ENCODE measurements around the gene FAM83C. TPM values are rescaled to one million over a fixed set of nuclear protein-coding genes. Genes with fewer than 3 reads are reported as not detected.

Gene FAM83C
- polyA plus RNA-seq (2013, experiment 1 of 2), result not detected
- polyA plus RNA-seq (2013, experiment 2 of 2), result not detected

GRCh38 chr20:35291654-35292503 is at the start of gene FAM83C:
Gene FAM83C, minus strand, starts transcription at chr20:35292425. Its CDS starts 121 bp downstream, at chr20:35292304.
- H3K23ac ChIP-seq (ENCODE audit: low read depth, low read length, poor library complexity), result no peak within 1 kb of the TSS
- H3K9me3 ChIP-seq (replicated peaks in 1 of 2; ENCODE audit: control insufficient read depth in 2 of 2, insufficient read depth in 1 of 2, low read depth in 1 of 2, low read length in 2 of 2), result no peaks in the 10 kb centered on the region

GRCh38 chr20:35341366-35342028 is 49.3 kb upstream of the FAM83C start:
- no CpG with 5 or more reads among the region's 4 CpGs for WGBS, 2 donors (ENCODE audit: extremely low coverage in 2 of 2, insufficient read length in 2 of 2, insufficient replicate concordance in 1 of 2)
- H4K8ac ChIP-seq (ENCODE audit: low read depth, low read length), result no peak overlapping the region
- H3K27me3 ChIP-seq (ENCODE audit: control insufficient read depth in 3 of 3, insufficient read depth in 3 of 3, low read depth in 1 of 3, low read length in 3 of 3), result no peaks in the 10 kb centered on the region
- no peak for DNase-seq (ENCODE audit: low spot score)
- H3K79me1 ChIP-seq (ENCODE audit: low read depth, low read length), result no peaks in the 10 kb centered on the region
- H2BK12ac ChIP-seq (ENCODE audit: low read length), result no peak overlapping the region
- no peaks in the 10 kb centered on the region for H3K4me1 ChIP-seq (ENCODE audit: control insufficient read depth in 2 of 2, insufficient read depth in 1 of 2, low read depth in 1 of 2, low read length in 2 of 2)
- no peak overlapping the region for H3K18ac ChIP-seq (ENCODE audit: low read length)
- H4K91ac ChIP-seq (ENCODE audit: low read depth, low read length, poor library complexity), result no peak overlapping the region
- no peak overlapping the region for H2BK5ac ChIP-seq (ENCODE audit: low read length)
- no peak overlapping the region for H2BK15ac ChIP-seq (ENCODE audit: low read length)
- no peak overlapping the region for H3K4me2 ChIP-seq (ENCODE audit: insufficient read depth, low read length, poor library complexity, severe bottlenecking)
- H3K4me3 ChIP-seq (ENCODE audit: low read length in 2 of 2), result no peak overlapping the region
- no peak overlapping the region for H3K23ac ChIP-seq (ENCODE audit: low read depth, low read length, poor library complexity)
- H3K14ac ChIP-seq (ENCODE audit: low read length), result no peak overlapping the region
- H2AFZ ChIP-seq (ENCODE audit: low read length), result no peak overlapping the region
- H2BK120ac ChIP-seq (ENCODE audit: low read depth, low read length), result no peak overlapping the region
- H3K9me3 ChIP-seq (replicated peaks in 1 of 2; ENCODE audit: control insufficient read depth in 2 of 2, insufficient read depth in 1 of 2, low read depth in 1 of 2, low read length in 2 of 2), result no peaks in the 10 kb centered on the region
- no peak overlapping the region for H3K27ac ChIP-seq (replicated peaks; ENCODE audit: low read length)
- H3K4ac ChIP-seq (ENCODE audit: low read length), result no peak overlapping the region
- H3K9ac ChIP-seq (ENCODE audit: low read depth, low read length, poor library complexity), result no peak overlapping the region
- H2AK5ac ChIP-seq (ENCODE audit: low read depth, low read length), result no peak overlapping the region
- peaks cover 4 to 5% of the 10 kb centered on the region in 2 donors for H3K36me3 ChIP-seq (replicated peaks in 1 of 2; ENCODE audit: control insufficient read depth in 2 of 2, insufficient read depth in 2 of 2, low read length in 2 of 2)

More at GRCh38 chr20:35291654-35292503, at the start of gene FAM83C:
- Histone ChIP-seq H3K9ac (ENCODE audit: low read depth, low read length, poor library complexity) (peak within 1 kb of the TSS; percentile 51), H3K4me3 (ENCODE audit: low read length in 2 of 2) (no peak within 1 kb of the TSS), H3K4ac (ENCODE audit: low read length) (no peak within 1 kb of the TSS), H3K79me1 (ENCODE audit: low read depth, low read length) (no peaks in the 10 kb centered on the region), H3K18ac (ENCODE audit: low read length) (peak within 1 kb of the TSS; percentile 61), H2BK12ac (ENCODE audit: low read length) (no peak within 1 kb of the TSS), H3K4me1 (ENCODE audit: control insufficient read depth in 2 of 2, insufficient read depth in 1 of 2, low read depth in 1 of 2, low read length in 2 of 2) (no peaks in the 10 kb centered on the region), H4K91ac (ENCODE audit: low read depth, low read length, poor library complexity) (no peak within 1 kb of the TSS), H3K36me3 (replicated peaks in 1 of 2; ENCODE audit: control insufficient read depth in 2 of 2, insufficient read depth in 2 of 2, low read length in 2 of 2) (no peaks in the 10 kb centered on the region), H3K14ac (ENCODE audit: low read length) (no peak within 1 kb of the TSS), H2BK15ac (ENCODE audit: low read length) (no peak within 1 kb of the TSS), H2BK120ac (ENCODE audit: low read depth, low read length) (no peak within 1 kb of the TSS), H3K27me3 (ENCODE audit: control insufficient read depth in 3 of 3, insufficient read depth in 3 of 3, low read depth in 1 of 3, low read length in 3 of 3) (peaks cover 0 to 43% (median 0%) of the 10 kb centered on the region in 3 experiments), H3K27ac (replicated peaks; ENCODE audit: low read length) (no peak within 1 kb of the TSS), H3K4me2 (ENCODE audit: insufficient read depth, low read length, poor library complexity, severe bottlenecking) (no peak within 1 kb of the TSS), H2BK5ac (ENCODE audit: low read length) (no peak within 1 kb of the TSS), H2AFZ (ENCODE audit: low read length) (peak within 1 kb of the TSS; percentile 18), H4K8ac (ENCODE audit: low read depth, low read length) (no peak within 1 kb of the TSS), H2AK5ac (ENCODE audit: low read depth, low read length) (peak within 1 kb of the TSS; percentile 85)
- WGBS, 2 donors (ENCODE audit: extremely low coverage in 2 of 2, insufficient read length in 2 of 2, insufficient replicate concordance in 1 of 2), result no CpG with 5 or more reads among the region's 40 CpGs
- no peak for DNase-seq (ENCODE audit: low spot score)

- no peak overlapping the region for H4K91ac ChIP-seq (ENCODE audit: low read depth, low read length, poor library complexity)
- H3K18ac ChIP-seq (ENCODE audit: low read length), result no peak overlapping the region
- no peaks in the 10 kb centered on the region for H3K27me3 ChIP-seq (ENCODE audit: control insufficient read depth in 3 of 3, insufficient read depth in 3 of 3, low read depth in 1 of 3, low read length in 3 of 3)
- H2AFZ ChIP-seq (ENCODE audit: low read length), result no peak overlapping the region
- H2BK120ac ChIP-seq (ENCODE audit: low read depth, low read length), result no peak overlapping the region
- H4K8ac ChIP-seq (ENCODE audit: low read depth, low read length), result no peak overlapping the region
- 100% methylated on average over 1 of the region's 2 CpGs; no CpG with 5 or more reads in 1 of the 2 donors for WGBS, 2 donors (ENCODE audit: extremely low coverage in 2 of 2, insufficient read length in 2 of 2, insufficient replicate concordance in 1 of 2)
- no peak overlapping the region for H2BK15ac ChIP-seq (ENCODE audit: low read length)
- peaks cover 4 to 5% of the 10 kb centered on the region in 2 donors for H3K36me3 ChIP-seq (replicated peaks in 1 of 2; ENCODE audit: control insufficient read depth in 2 of 2, insufficient read depth in 2 of 2, low read length in 2 of 2)
- H3K23ac ChIP-seq (ENCODE audit: low read depth, low read length, poor library complexity), result no peak overlapping the region
- H3K9me3 ChIP-seq (replicated peaks in 1 of 2; ENCODE audit: control insufficient read depth in 2 of 2, insufficient read depth in 1 of 2, low read depth in 1 of 2, low read length in 2 of 2), result no peaks in the 10 kb centered on the region
- H3K4me1 ChIP-seq (ENCODE audit: control insufficient read depth in 2 of 2, insufficient read depth in 1 of 2, low read depth in 1 of 2, low read length in 2 of 2), result no peaks in the 10 kb centered on the region
- H2BK5ac ChIP-seq (ENCODE audit: low read length), result no peak overlapping the region
- H3K9ac ChIP-seq (ENCODE audit: low read depth, low read length, poor library complexity), result no peak overlapping the region
- no peak overlapping the region for H3K4ac ChIP-seq (ENCODE audit: low read length)
- H3K4me2 ChIP-seq (ENCODE audit: insufficient read depth, low read length, poor library complexity, severe bottlenecking), result no peak overlapping the region
- no peak overlapping the region for H2BK12ac ChIP-seq (ENCODE audit: low read length)
- H3K4me3 ChIP-seq (ENCODE audit: low read length in 2 of 2), result no peak overlapping the region
- H2AK5ac ChIP-seq (ENCODE audit: low read depth, low read length), result no peak overlapping the region
- DNase-seq (ENCODE audit: low spot score), result no peak
- H3K14ac ChIP-seq (ENCODE audit: low read length), result no peak overlapping the region
- no peaks in the 10 kb centered on the region for H3K79me1 ChIP-seq (ENCODE audit: low read depth, low read length)
- H3K27ac ChIP-seq (replicated peaks; ENCODE audit: low read length), result no peak overlapping the region
These were observed 48.2 kb upstream of the FAM83C start for GRCh38 chr20:35340436-35340835.

- no peak overlapping the region for H3K4me2 ChIP-seq (ENCODE audit: insufficient read depth, low read length, poor library complexity, severe bottlenecking)
These were observed 47.4 kb upstream of the FAM83C start for GRCh38 chr20:35339636-35340035.

More at GRCh38 chr20:35339636-35340035, 47.4 kb upstream of the FAM83C start:
- no CpG with 5 or more reads among the region's 1 CpG for WGBS, 2 donors (ENCODE audit: extremely low coverage in 2 of 2, insufficient read length in 2 of 2, insufficient replicate concordance in 1 of 2)
- Histone ChIP-seq H3K4me3 (ENCODE audit: low read length in 2 of 2) (no peak overlapping the region), H3K27ac (replicated peaks; ENCODE audit: low read length) (no peak overlapping the region), H3K79me1 (ENCODE audit: low read depth, low read length) (no peaks in the 10 kb centered on the region), H3K9me3 (replicated peaks in 1 of 2; ENCODE audit: control insufficient read depth in 2 of 2, insufficient read depth in 1 of 2, low read depth in 1 of 2, low read length in 2 of 2) (no peaks in the 10 kb centered on the region), H2AK5ac (ENCODE audit: low read depth, low read length) (no peak overlapping the region), H3K14ac (ENCODE audit: low read length) (no peak overlapping the region), H3K4me1 (ENCODE audit: control insufficient read depth in 2 of 2, insufficient read depth in 1 of 2, low read depth in 1 of 2, low read length in 2 of 2) (no peaks in the 10 kb centered on the region), H3K23ac (ENCODE audit: low read depth, low read length, poor library complexity) (no peak overlapping the region), H3K36me3 (replicated peaks in 1 of 2; ENCODE audit: control insufficient read depth in 2 of 2, insufficient read depth in 2 of 2, low read length in 2 of 2) (peaks cover 2 to 4% of the 10 kb centered on the region in 2 donors), H2BK12ac (ENCODE audit: low read length) (no peak overlapping the region), H4K8ac (ENCODE audit: low read depth, low read length) (no peak overlapping the region), H3K9ac (ENCODE audit: low read depth, low read length, poor library complexity) (no peak overlapping the region), H3K18ac (ENCODE audit: low read length) (no peak overlapping the region), H2BK5ac (ENCODE audit: low read length) (no peak overlapping the region), H3K4ac (ENCODE audit: low read length) (no peak overlapping the region), H2BK15ac (ENCODE audit: low read length) (no peak overlapping the region), H2AFZ (ENCODE audit: low read length) (no peak overlapping the region), H2BK120ac (ENCODE audit: low read depth, low read length) (no peak overlapping the region), H4K91ac (ENCODE audit: low read depth, low read length, poor library complexity) (no peak overlapping the region), H3K27me3 (ENCODE audit: control insufficient read depth in 3 of 3, insufficient read depth in 3 of 3, low read depth in 1 of 3, low read length in 3 of 3) (no peaks in the 10 kb centered on the region)
- DNase-seq (ENCODE audit: low spot score), result no peak

All from neuronal stem cell (in vitro differentiated cells).